ENCODE results near the gene GNAO1.

Gene GNAO1

GRCh38 chr16:56316545-56316944 lies 125.3 kb downstream of the GNAO1 start:
- CTCF ChIA-PET: interaction anchor here (0.7 kb wide), 3 partner anchors 187 to 844 kb away, joined by 3 to 4 read pairs (median 3); no protein-coding TSS in a partner anchor
- no peak overlapping the region for H3K27ac ChIP-seq (ENCODE audit: extremely low read depth, low read depth, low read length)
- H3K36me3 ChIP-seq (ENCODE audit: control insufficient read depth in 2 of 2, insufficient read depth in 1 of 2, low read length in 2 of 2): no peaks in the 10 kb centered on the region

GRCh38 chr16:56317998-56318826 lies 126.9 kb downstream of the GNAO1 start:
- H3K4me1 ChIP-seq (ENCODE audit: control insufficient read depth, insufficient read depth, low read length): no peaks in the 10 kb centered on the region
- H3K27ac ChIP-seq (ENCODE audit: extremely low read depth, low read depth, low read length): no peak overlapping the region
- CTCF ChIA-PET: interaction anchor here (0.6 to 3.7 kb wide), 51 partner anchors 8 to 1185 kb away, joined by 3 to 38 read pairs (median 4); no protein-coding TSS in a partner anchor
- H3K4me3 ChIP-seq (ENCODE audit: low read depth, low read length): no peak overlapping the region
- no peaks in the 10 kb centered on the region for H3K9me3 ChIP-seq (ENCODE audit: control insufficient read depth, insufficient read depth, low read depth, low read length)
- no peaks in the 10 kb centered on the region for H3K36me3 ChIP-seq (ENCODE audit: control insufficient read depth in 2 of 2, insufficient read depth in 1 of 2, low read length in 2 of 2)
- POLR2A ChIA-PET: no interaction called here
- TF ChIP-seq ZNF37A (tag by site-specific recombination; IDR thresholded peaks at IDR 0.05) (no peak), ZNF692 (tag by site-specific recombination; IDR thresholded peaks at IDR 0.05) (peak; percentile 77), ZNF660 (tag by site-specific recombination; IDR thresholded peaks at IDR 0.05) (no peak; the same call in 1 of the 2 replicates), PATZ1 (tag by site-specific recombination; IDR thresholded peaks at IDR 0.05) (0 out of 2 replicates have a peak, but pooled peaks have one; percentile 31), ZBTB26 (tag by site-specific recombination; optimal IDR thresholded peaks at IDR 0.05) (peak; percentile 29), ZSCAN30 (tag by site-specific recombination; IDR thresholded peaks at IDR 0.05) (peak; percentile 77), KLF1 (tag by site-specific recombination; IDR thresholded peaks at IDR 0.05) (peak; percentile 11; the same call in 1 of the 2 replicates), ZNF518A (tag by site-specific recombination; conservative IDR thresholded peaks at IDR 0.05; ENCODE audit: low read depth) (peak; percentile 18; the same call in 1 of the 2 replicates)

More at GRCh38 chr16:56316545-56316944, 125.3 kb downstream of the GNAO1 start:
- H3K9me3 ChIP-seq (ENCODE audit: control insufficient read depth, insufficient read depth, low read depth, low read length): no peaks in the 10 kb centered on the region
- no peaks in the 10 kb centered on the region for H3K4me1 ChIP-seq (ENCODE audit: control insufficient read depth, insufficient read depth, low read length)
- TF ChIP-seq ZNF670 (tag by site-specific recombination; IDR thresholded peaks at IDR 0.05; ENCODE audit: low read depth) (no peak), ZNF138 (tag by site-specific recombination; IDR thresholded peaks at IDR 0.05; ENCODE audit: borderline replicate concordance) (no peak), ZNF266 (tag by site-specific recombination; IDR thresholded peaks at IDR 0.05; ENCODE audit: low read depth) (no peak), KLF8 (tag by site-specific recombination; IDR thresholded peaks at IDR 0.05) (no peak), ELK4 (IDR thresholded peaks at IDR 0.05; ENCODE audit: borderline replicate concordance, low read depth, low read length) (no peak), ZNF555 (tag by site-specific recombination; conservative IDR thresholded peaks at IDR 0.05) (no peak), ZBTB17 (tag by site-specific recombination; IDR thresholded peaks at IDR 0.05) (no peak), ZNF223 (tag by site-specific recombination; IDR thresholded peaks at IDR 0.05) (no peak), ZNF561 (tag by site-specific recombination; IDR thresholded peaks at IDR 0.05; ENCODE audit: borderline replicate concordance) (no peak), MYNN (tag by site-specific recombination; IDR thresholded peaks at IDR 0.05; ENCODE audit: borderline replicate concordance) (no peak), GLI2 (tag by site-specific recombination; IDR thresholded peaks at IDR 0.05; ENCODE audit: borderline replicate concordance, low read depth) (no peak), PATZ1 (tag by site-specific recombination; IDR thresholded peaks at IDR 0.05) (no peak), ZNF768 (tag by site-specific recombination; IDR thresholded peaks at IDR 0.05) (no peak), ZNF76 (tag by site-specific recombination; IDR thresholded peaks at IDR 0.05; ENCODE audit: borderline replicate concordance, low read depth) (no peak), ZNF660 (tag by site-specific recombination; IDR thresholded peaks at IDR 0.05) (no peak), KLF7 (tag by site-specific recombination; IDR thresholded peaks at IDR 0.05; ENCODE audit: borderline replicate concordance) (no peak)
- POLR2A ChIA-PET: no interaction called here
- H3K4me3 ChIP-seq (ENCODE audit: low read depth, low read length): no peak overlapping the region

All from HEK293 (cell line).